Neural progenitor cell (in vitro differentiated cells): ENCODE results near the gene MAPK10. TPM values are rescaled to one million over a fixed set of nuclear protein-coding genes. Genes with fewer than 3 reads are reported as not detected.

Source experiments
- DNase-seq: peaks from one replicate; pipeline ENCODE4 v3.0.0-alpha.2; 2016; ENCODE audit warnings: low spot score
- H2AFZ ChIP-seq: fragments of 200-600 bp; sonication (generic); replicated peaks from 2 replicates; pipeline ENCODE4 v1.6.1; 2016; ENCODE audit warnings: antibody characterized with exemption
- H3F3A ChIP-seq: fragments of 200-600 bp; sonication (generic); 2 replicates; pipeline ENCODE4 v1.6.1; 2016; ENCODE audit warnings: antibody characterized with exemption, low read depth
- H3K27ac ChIP-seq: fragments of 200-600 bp; sonication (generic); 2 replicates; pipeline ENCODE4 v1.5.1; 2016; ENCODE audit warnings: mild to moderate bottlenecking
- H3K27me3 ChIP-seq: fragments of 200-600 bp; sonication (generic); 2 replicates; pipeline ENCODE4 v1.6.1; 2016; ENCODE audit warnings: mild to moderate bottlenecking, moderate library complexity
- H3K36me3 ChIP-seq: fragments of 200-600 bp; sonication (generic); 2 replicates; pipeline ENCODE4 v1.5.1; 2016
- H3K4me1 ChIP-seq: fragments of 200-600 bp; sonication (generic); 2 replicates; pipeline ENCODE4 v1.6.1; 2016; ENCODE audit warnings: mixed run types
- H3K4me2 ChIP-seq: fragments of 200-600 bp; sonication (generic); 2 replicates; pipeline ENCODE4 v1.6.1; 2016
- H3K4me3 ChIP-seq: fragments of 200-600 bp; sonication (generic); 2 replicates; pipeline ENCODE4 v1.5.1; 2016
- H3K79me2 ChIP-seq: fragments of 200-600 bp; sonication (generic); 2 replicates; pipeline ENCODE4 v1.6.1; 2016; ENCODE audit warnings: low read depth
- H3K9ac ChIP-seq: fragments of 200-600 bp; sonication (generic); 2 replicates; pipeline ENCODE4 v1.6.1; 2016
- H3K9me3 ChIP-seq: fragments of 200-600 bp; sonication (generic); 2 replicates; pipeline ENCODE4 v1.5.1; 2016; ENCODE audit warnings: low read depth
- H4K20me1 ChIP-seq: fragments of 200-600 bp; sonication (generic); 2 replicates; pipeline ENCODE4 v1.6.1; 2016; ENCODE audit warnings: low read depth
- H3K27ac Mint-ChIP-seq: 3 replicates; pipeline ENCODE4 v1.8.0; 2021; ENCODE audit warnings: mixed read lengths
- H3K27me3 Mint-ChIP-seq: 2 replicates; pipeline ENCODE4 v1.8.0; 2022; ENCODE audit warnings: low read depth, mild to moderate bottlenecking, inconsistent platforms, moderate library complexity, mixed read lengths; ENCODE audit not compliant: insufficient read depth
- H3K36me3 Mint-ChIP-seq: 3 replicates; pipeline ENCODE4 v1.8.0; 2021; ENCODE audit warnings: mixed read lengths
- H3K4me1 Mint-ChIP-seq: 3 replicates; pipeline ENCODE4 v1.8.0; 2021; ENCODE audit warnings: mixed read lengths
- H3K4me3 Mint-ChIP-seq: 3 replicates; pipeline ENCODE4 v1.8.0; 2021; ENCODE audit warnings: mild to moderate bottlenecking, moderate library complexity, mixed read lengths
- H3K9me3 Mint-ChIP-seq: 3 replicates; pipeline ENCODE4 v1.8.0; 2020; ENCODE audit warnings: mixed read lengths
- CTCF ChIP-seq: fragments of 200-600 bp; sonication (generic); IDR thresholded peaks from 2 replicates; pipeline ENCODE4 v1.5.1; 2017; ENCODE audit warnings: antibody characterized with exemption, mild to moderate bottlenecking
- EZH2 ChIP-seq: fragments of 200-600 bp; sonication (generic); IDR thresholded peaks from 2 replicates; pipeline ENCODE4 v1.6.1; 2017; ENCODE audit warnings: antibody characterized with exemption, mild to moderate bottlenecking, moderate library complexity
- EZH2phosphoT487 ChIP-seq: fragments of 200-600 bp; sonication (generic); IDR thresholded peaks from 2 replicates; pipeline ENCODE4 v1.6.1; 2017; ENCODE audit warnings: antibody characterized with exemption
- total RNA-seq: library from RNA; depleted of rRNA; stranded (reverse); fragments of >200 nt; gene quantifications from 2 replicates; pipeline ENCODE4 v1.2.3, GENCODE V29; 2015; ENCODE audit warnings: low replicate concordance

MAPK10 gene
- total RNA-seq, 1 donor from 2014 or later, result 383 TPM

- Histone ChIP-seq H3K27ac (no peak overlapping the region), H3K4me3 (no peak overlapping the region), H3F3A (peaks cover 6% of the 10 kb centered on the region), H3K27me3 (no peaks in the 10 kb centered on the region), H3K79me2 (no peaks in the 10 kb centered on the region), H3K9me3 (peaks cover 11% of the 10 kb centered on the region), H2AFZ (no peak overlapping the region), H4K20me1 (no peaks in the 10 kb centered on the region), H3K36me3 (peaks cover 18% of the 10 kb centered on the region), H3K4me2 (no peak overlapping the region), H3K9ac (no peak overlapping the region), H3K4me1 (no peaks in the 10 kb centered on the region)
- DNase-seq, result no peak
- no peaks in the 10 kb centered on the region for H3K27me3 Mint-ChIP-seq
- no peaks in the 10 kb centered on the region for H3K4me1 Mint-ChIP-seq
- H3K27ac Mint-ChIP-seq, result no peak overlapping the region
- H3K4me3 Mint-ChIP-seq, result no peak overlapping the region
- TF ChIP-seq EZH2phosphoT487 (no peak), CTCF (no peak), EZH2 (no peak)
- H3K9me3 Mint-ChIP-seq, result peaks cover 31% of the 10 kb centered on the region
- peaks cover 14% of the 10 kb centered on the region for H3K36me3 Mint-ChIP-seq
Observed at GRCh38 chr4:86108137-86108536, 251.7 kb downstream of the MAPK10 start.

GRCh38 chr4:86107112-86107511 lies 252.7 kb downstream of the MAPK10 start:
- DNase-seq, result no peak
- Mint-ChIP-seq H3K36me3 (peaks cover 12% of the 10 kb centered on the region), H3K27ac (no peak overlapping the region), H3K9me3 (peaks cover 21% of the 10 kb centered on the region), H3K27me3 (no peaks in the 10 kb centered on the region), H3K4me3 (no peak overlapping the region), H3K4me1 (no peaks in the 10 kb centered on the region)
- Histone ChIP-seq H3K4me3 (no peak overlapping the region), H3K36me3 (peaks cover 14% of the 10 kb centered on the region), H3K4me2 (no peak overlapping the region), H3K27me3 (no peaks in the 10 kb centered on the region), H3K27ac (peak overlapping the region; percentile 8), H3K9me3 (peaks cover 2% of the 10 kb centered on the region), H3F3A (peaks cover 6% of the 10 kb centered on the region), H3K79me2 (no peaks in the 10 kb centered on the region), H2AFZ (no peak overlapping the region), H3K4me1 (no peaks in the 10 kb centered on the region), H4K20me1 (no peaks in the 10 kb centered on the region), H3K9ac (no peak overlapping the region)
- TF ChIP-seq CTCF (no peak), EZH2phosphoT487 (no peak), EZH2 (no peak)

DNA sequence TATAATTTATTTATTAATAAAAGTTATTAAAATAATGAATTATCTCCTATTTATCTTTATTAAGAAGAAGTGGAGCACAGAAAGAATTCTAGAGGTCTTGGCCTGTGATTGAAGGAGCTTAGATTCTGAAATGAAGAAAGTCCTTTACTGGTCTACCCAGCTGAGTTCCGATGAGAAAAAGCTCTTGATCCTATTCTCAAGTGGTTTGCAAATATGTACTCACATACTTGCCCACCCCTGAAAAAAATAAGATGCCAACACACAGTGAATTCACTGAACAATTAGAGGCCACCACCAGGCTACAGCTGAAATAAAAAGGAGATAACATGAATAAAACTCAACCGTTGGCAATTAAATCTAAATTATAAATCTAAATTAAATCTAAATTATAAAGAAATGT lies 253.4 kb downstream of the MAPK10 start:
- Histone ChIP-seq H3K27me3 (no peaks in the 10 kb centered on the region), H3K79me2 (no peaks in the 10 kb centered on the region), H3K9ac (no peak overlapping the region), H3K27ac (peak overlapping the region; percentile 8), H2AFZ (no peak overlapping the region), H3K4me1 (no peaks in the 10 kb centered on the region), H3K4me2 (no peak overlapping the region), H3K9me3 (no peaks in the 10 kb centered on the region), H3K36me3 (peaks cover 14% of the 10 kb centered on the region), H3K4me3 (no peak overlapping the region), H3F3A (peaks cover 6% of the 10 kb centered on the region), H4K20me1 (no peaks in the 10 kb centered on the region)
- no peak overlapping the region for H3K4me3 Mint-ChIP-seq
- H3K27me3 Mint-ChIP-seq, result no peaks in the 10 kb centered on the region
- H3K4me1 Mint-ChIP-seq, result no peaks in the 10 kb centered on the region
- no peak overlapping the region for H3K27ac Mint-ChIP-seq
- DNase-seq, result no peak
- H3K36me3 Mint-ChIP-seq, result peaks cover 16% of the 10 kb centered on the region
- peaks cover 15% of the 10 kb centered on the region for H3K9me3 Mint-ChIP-seq
- TF ChIP-seq CTCF (no peak), EZH2 (no peak), EZH2phosphoT487 (no peak)
